ENCODE measurements around the gene SSH3.

GRCh38 chr11:67356864-67357561 is 53.7 kb downstream of the SSH3 start:
- peak; percentile 80 to 95 (median 90) for TF ChIP-seq CTCF (IDR thresholded peaks at IDR 0.05)
- no peak for TF ChIP-seq POLR2A (IDR thresholded peaks at IDR 0.05)
